ENCODE results near the gene COL27A1. TPM values are rescaled to one million over a fixed set of nuclear protein-coding genes. Genes with fewer than 3 reads are reported as not detected.

Gene COL27A1
- total RNA-seq, 1 donor, result 2.1 TPM

DNA sequence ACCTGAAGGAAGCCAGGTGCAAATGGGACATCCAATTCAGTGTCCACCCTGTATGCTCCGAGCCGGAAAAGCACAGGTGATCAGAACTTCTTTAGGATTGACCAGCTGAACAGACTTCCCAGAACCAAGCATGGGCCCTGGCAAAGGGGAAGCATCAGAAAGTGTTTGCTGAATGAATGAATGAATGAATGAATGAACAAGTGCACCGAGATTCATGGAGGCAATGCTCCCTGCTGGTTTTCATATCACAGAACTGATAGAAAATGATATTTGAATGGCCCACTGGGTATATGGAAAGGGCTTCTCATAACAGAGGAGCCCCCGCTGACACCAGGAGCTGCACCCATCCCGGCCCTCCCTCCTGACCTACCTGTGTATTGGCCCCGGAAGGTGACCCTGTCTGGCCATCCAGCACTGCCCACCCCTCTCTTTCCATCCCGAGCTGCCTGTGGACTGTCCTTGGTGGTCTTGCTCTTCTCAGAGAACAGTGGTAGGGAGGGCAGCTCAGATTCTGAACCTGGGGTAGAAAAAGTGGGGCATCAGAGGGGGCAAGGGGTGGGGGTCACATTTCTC lies 190.2 kb downstream of the COL27A1 start:
- TF ChIP-seq, protein P1, sequence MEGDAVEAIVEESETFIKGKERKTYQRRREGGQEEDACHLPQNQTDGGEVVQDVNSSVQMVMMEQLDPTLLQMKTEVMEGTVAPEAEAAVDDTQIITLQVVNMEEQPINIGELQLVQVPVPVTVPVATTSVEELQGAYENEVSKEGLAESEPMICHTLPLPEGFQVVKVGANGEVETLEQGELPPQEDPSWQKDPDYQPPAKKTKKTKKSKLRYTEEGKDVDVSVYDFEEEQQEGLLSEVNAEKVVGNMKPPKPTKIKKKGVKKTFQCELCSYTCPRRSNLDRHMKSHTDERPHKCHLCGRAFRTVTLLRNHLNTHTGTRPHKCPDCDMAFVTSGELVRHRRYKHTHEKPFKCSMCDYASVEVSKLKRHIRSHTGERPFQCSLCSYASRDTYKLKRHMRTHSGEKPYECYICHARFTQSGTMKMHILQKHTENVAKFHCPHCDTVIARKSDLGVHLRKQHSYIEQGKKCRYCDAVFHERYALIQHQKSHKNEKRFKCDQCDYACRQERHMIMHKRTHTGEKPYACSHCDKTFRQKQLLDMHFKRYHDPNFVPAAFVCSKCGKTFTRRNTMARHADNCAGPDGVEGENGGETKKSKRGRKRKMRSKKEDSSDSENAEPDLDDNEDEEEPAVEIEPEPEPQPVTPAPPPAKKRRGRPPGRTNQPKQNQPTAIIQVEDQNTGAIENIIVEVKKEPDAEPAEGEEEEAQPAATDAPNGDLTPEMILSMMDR (IDR thresholded peaks at IDR 0.05; ENCODE audit: insufficient read depth, low read length), result no peak
- DNase-seq (ENCODE audit: low read depth), result no peak
- H3K4me3 ChIP-seq (ENCODE audit: low read depth, low read length), result no peak overlapping the region

DNA sequence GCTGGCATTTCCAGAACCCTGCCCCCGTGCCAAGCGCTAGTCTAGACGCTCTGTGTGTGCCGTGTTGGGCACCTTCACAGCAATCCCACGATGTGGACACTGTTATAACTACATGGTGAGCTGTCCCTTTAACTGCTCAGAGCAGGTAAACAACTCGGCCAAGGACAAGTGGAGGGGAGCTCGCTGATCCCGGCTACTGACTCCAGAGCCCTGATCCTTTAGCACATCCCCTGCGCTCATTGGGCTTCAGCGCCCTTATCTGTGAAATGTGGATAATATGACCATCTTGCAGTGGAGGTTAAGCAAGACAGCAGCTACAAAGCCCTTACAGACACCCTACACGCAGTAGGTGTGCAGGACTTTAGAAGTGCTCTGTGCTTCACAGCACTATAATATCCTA lies 190.8 kb downstream of the COL27A1 start:
- DNase-seq (ENCODE audit: low read depth), result no peak
- TF ChIP-seq, protein P1 (IDR thresholded peaks at IDR 0.05; ENCODE audit: insufficient read depth, low read length), result no peak

DNA sequence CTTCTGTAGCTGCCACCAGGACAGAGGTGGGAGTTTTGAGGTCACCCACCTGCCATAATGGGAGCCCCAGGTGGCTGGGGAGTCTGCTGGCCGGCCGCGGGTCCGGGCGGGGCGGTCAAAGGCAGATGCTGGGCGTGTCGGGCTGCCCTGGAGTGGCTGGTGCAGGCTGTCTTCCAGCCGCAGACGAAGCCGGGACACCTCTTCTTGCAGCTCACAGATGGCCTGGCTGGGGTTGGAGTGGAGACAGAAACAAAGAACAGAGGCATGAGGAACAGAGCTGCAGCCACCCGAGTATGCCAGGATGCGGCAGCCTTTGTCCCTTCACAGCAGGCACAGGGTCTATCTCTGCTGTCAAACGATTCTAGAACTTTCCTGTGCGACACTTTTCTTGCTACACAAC lies 192.3 kb downstream of the COL27A1 start:
- no peak for DNase-seq (ENCODE audit: low read depth)
- TF ChIP-seq, protein P1 (IDR thresholded peaks at IDR 0.05; ENCODE audit: insufficient read depth, low read length), result no peak
- H3K4me3 ChIP-seq (ENCODE audit: low read depth, low read length), result no peak overlapping the region

More for the DNA sequence above, 190.8 kb downstream of the COL27A1 start:
- H3K4me3 ChIP-seq (ENCODE audit: low read depth, low read length), result no peak overlapping the region

DNA sequence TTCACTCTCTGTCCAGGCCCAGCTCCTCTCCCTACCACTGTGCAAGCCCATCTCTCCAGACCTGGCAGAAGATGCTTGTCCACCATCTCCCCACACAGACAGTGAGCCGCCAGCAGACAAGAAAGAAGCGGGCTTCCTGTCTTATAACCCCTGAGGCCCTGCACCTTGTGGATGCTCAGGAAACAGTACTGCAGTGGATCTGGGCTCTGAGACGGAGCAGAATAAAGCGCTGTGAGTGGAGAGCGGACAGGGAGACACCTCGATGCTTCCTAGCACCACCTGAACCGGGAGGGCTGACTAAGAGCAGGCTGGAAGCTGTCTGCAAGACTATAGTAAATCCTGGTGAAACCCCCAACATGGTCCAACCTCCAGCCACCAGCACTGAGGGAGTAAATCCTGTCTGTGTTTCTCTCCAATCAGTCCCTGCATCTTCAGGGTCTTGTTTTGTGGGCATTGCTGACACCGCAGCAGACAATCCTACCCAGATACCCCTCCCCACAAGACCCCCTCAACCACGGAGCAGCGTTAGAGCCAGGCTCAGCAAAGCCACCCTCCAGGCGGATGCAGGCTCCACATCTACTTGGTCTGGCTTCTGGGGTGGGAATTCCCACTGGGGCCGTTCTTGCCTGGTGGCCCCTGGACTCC lies 193.0 kb downstream of the COL27A1 start:
- TF ChIP-seq, protein P1 (IDR thresholded peaks at IDR 0.05; ENCODE audit: insufficient read depth, low read length), result no peak
- DNase-seq (ENCODE audit: low read depth), result no peak
- no peak overlapping the region for H3K4me3 ChIP-seq (ENCODE audit: low read depth, low read length)

DNA sequence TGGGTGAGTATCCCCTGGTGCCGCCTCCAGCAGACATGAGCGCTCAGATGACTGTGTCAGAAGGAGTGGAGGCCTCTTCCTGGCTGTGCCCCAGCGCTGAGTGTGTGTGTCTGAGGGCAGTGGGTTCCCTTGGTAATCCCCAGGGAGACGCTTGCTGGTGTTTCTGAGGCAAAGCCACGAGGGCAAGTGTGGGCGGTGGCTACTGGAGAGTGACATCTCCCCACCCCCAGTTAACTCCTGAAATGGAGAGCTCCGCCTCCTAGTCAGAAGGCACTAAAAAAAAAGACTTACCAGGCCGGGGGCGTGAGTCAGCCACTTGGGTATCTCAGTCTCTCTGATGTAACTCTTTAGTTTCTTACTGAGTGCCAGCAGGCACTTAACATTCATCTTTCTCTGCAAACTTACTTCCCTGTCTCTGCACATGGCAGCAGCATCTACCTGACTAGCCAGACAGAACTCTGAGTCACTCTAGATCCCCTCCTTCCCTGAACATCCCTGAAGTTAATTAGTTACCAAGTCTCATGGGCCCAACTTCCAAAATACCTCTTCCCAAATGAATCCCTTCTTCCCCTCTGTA lies 193.7 kb downstream of the COL27A1 start:
- DNase-seq (ENCODE audit: low read depth), result peak; percentile 94
- H3K4me3 ChIP-seq (ENCODE audit: low read depth, low read length), result no peak overlapping the region
- TF ChIP-seq, protein P1 (IDR thresholded peaks at IDR 0.05; ENCODE audit: insufficient read depth, low read length), result no peak

DNA sequence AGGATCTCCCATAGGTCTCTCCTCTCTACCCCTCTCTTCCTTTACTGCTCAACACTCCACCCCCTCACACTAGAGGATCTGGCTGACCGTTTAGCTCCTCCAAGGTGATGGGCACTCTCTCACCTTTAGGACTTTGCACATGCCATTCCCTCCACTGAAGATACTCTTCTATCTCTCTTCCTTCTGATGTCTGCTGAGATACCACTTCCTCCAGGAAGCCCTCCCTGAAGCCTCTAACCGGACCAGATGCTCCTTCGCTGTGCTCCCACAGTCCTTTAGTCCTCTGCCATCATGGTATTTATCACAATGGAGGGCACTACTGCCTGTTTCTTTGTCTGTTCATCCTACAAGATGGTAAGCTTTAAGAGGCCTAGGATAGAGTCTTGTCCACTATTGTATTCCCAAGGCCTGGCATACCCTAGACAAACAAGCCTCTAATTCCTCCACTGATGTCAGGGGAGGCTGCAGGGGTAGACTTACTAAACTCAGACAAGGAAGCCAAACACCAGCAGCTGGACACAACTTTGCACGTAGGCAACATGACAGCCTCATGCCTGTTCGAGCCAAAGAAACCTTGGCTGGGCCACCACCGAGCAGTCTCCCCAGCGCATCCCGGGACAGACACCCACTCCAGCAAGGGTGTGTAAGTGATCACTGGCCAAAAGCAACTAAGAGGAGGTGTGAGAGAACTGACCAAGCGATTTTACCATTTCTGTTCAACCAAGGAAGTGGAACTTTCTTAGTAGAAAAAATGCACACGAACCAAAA lies 194.6 kb downstream of the COL27A1 start:
- no peak for DNase-seq (ENCODE audit: low read depth)
- H3K4me3 ChIP-seq (ENCODE audit: low read depth, low read length), result no peak overlapping the region
- TF ChIP-seq, protein P1 (IDR thresholded peaks at IDR 0.05; ENCODE audit: insufficient read depth, low read length), result no peak

All from fibroblast of the aortic adventitia (primary cell).